PC-3 (cell line): Measurements from ENCODE around the gene GLO1.

Source experiments
- CTCF ChIP-seq: fragments of 300-600 bp; sonication (generic); conservative IDR thresholded peaks from 2 replicates; pipeline ENCODE4 v1.5.1; 2017; ENCODE audit warnings: antibody characterized with exemption, low read depth, mild to moderate bottlenecking, low read length
- EZH2phosphoT487 ChIP-seq: fragments of 300-600 bp; sonication (generic); IDR thresholded peaks from 2 replicates; pipeline ENCODE4 v1.6.1; 2018; ENCODE audit warnings: mild to moderate bottlenecking, antibody characterized with exemption, low read length, borderline replicate concordance

- TF ChIP-seq CTCF (no peak), EZH2phosphoT487 (no peak)
Measured at GRCh38 chr6:38695227-38695900, 7.6 kb downstream of the GLO1 start.
